ENCODE results near the gene PROX1.

Gene PROX1

DNA sequence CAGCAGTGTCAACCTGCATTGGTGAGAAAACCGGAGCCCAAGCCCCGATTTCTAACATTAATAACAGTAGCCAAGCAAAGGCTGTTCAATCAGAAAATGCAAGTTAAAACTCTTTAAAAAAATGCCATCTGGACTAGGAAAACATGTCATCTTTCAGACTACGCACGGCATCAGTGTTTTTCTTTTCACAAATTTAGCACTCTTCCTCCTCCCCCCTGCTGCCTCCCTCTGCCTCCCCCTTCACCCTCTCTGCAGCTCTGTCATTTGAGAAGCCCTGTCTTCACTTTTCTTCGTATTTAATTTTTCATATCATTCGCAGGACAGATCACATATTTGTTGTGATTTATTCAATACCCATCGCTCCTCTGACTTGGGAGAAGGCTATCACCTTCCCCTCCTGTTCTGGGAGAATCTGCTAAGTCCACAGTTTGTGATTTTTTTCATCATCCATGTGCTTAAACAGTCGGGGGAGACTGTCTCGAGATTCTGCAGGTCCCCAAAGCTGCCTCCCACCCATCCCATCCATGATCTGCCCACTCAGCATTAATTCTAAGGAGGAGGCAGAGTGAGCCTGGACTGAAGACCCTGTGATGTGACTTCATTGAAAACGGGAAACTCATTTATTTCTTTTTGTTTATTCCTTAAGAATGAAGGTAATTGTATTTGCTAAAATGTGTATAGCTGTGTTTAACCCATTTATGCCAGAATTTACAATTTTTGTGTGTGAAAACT is 84.8 kb downstream of the PROX1 start:
- TF ChIP-seq, protein P1, sequence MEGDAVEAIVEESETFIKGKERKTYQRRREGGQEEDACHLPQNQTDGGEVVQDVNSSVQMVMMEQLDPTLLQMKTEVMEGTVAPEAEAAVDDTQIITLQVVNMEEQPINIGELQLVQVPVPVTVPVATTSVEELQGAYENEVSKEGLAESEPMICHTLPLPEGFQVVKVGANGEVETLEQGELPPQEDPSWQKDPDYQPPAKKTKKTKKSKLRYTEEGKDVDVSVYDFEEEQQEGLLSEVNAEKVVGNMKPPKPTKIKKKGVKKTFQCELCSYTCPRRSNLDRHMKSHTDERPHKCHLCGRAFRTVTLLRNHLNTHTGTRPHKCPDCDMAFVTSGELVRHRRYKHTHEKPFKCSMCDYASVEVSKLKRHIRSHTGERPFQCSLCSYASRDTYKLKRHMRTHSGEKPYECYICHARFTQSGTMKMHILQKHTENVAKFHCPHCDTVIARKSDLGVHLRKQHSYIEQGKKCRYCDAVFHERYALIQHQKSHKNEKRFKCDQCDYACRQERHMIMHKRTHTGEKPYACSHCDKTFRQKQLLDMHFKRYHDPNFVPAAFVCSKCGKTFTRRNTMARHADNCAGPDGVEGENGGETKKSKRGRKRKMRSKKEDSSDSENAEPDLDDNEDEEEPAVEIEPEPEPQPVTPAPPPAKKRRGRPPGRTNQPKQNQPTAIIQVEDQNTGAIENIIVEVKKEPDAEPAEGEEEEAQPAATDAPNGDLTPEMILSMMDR (IDR thresholded peaks at IDR 0.05; ENCODE audit: control insufficient read depth, insufficient read depth, low read depth, low read length, missing control alignments) = no peak
- no peak for DNase-seq (ENCODE audit: low read depth)
- H3K4me3 ChIP-seq (ENCODE audit: control insufficient read depth, low read depth, low read length) = no peak overlapping the region

DNA sequence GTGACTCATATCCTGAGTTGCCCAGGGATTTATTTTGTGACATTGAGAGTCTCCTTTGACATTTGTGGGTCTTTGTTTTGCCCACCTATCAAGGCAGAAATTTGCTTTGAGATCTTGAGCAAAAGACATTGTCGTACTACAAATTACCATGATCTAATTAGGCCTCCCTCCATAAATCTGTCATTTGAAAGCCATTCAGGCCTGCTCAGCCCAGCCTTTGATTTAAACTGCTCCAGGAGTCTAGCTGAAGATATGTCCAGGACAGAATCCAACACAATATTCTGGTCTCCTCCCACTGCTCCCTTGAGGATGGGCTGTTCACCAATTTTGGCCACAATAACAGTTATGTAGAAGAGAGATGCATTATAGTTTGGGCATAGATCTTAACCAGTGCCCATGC is 86.7 kb downstream of the PROX1 start:
- no peak overlapping the region for H3K4me3 ChIP-seq (ENCODE audit: control insufficient read depth, low read depth, low read length)
- DNase-seq (ENCODE audit: low read depth) = no peak
- TF ChIP-seq, protein P1 (IDR thresholded peaks at IDR 0.05; ENCODE audit: control insufficient read depth, insufficient read depth, low read depth, low read length, missing control alignments) = no peak

DNA sequence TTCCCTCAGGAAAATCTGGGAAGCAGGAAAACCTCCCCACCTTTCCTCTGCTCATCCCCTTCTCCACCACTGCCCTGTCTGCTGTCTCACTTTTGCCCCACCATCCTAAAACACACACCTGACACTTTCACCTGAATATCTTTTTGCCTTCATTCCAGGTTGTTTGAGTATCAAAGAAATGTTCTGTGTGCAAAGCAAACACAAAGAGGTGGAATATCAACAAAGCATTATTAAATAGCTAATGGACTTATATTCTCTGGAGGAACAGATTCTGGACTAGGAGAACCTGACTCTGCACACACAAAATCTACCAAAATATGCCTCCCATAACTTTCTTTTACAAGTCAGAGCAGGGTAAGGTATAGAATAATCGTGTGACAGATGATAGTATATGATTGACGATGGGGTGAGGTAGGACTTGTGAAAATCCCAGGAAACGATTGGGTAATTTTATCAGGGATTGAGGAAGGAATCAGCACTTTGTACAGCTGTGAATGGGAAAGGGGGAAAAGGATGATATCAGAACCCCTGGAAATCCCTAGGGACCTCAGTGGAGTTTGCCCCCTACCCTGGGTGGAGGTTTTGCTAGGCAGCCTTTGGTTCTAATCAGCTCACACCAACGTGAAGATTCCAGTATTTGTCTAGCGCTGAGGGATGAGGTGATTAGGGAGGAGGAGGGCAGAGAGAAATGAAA is 87.7 kb downstream of the PROX1 start:
- TF ChIP-seq, protein P1 (IDR thresholded peaks at IDR 0.05; ENCODE audit: control insufficient read depth, insufficient read depth, low read depth, low read length, missing control alignments) = no peak
- H3K4me3 ChIP-seq (ENCODE audit: control insufficient read depth, low read depth, low read length) = no peak overlapping the region
- no peak for DNase-seq (ENCODE audit: low read depth)

DNA sequence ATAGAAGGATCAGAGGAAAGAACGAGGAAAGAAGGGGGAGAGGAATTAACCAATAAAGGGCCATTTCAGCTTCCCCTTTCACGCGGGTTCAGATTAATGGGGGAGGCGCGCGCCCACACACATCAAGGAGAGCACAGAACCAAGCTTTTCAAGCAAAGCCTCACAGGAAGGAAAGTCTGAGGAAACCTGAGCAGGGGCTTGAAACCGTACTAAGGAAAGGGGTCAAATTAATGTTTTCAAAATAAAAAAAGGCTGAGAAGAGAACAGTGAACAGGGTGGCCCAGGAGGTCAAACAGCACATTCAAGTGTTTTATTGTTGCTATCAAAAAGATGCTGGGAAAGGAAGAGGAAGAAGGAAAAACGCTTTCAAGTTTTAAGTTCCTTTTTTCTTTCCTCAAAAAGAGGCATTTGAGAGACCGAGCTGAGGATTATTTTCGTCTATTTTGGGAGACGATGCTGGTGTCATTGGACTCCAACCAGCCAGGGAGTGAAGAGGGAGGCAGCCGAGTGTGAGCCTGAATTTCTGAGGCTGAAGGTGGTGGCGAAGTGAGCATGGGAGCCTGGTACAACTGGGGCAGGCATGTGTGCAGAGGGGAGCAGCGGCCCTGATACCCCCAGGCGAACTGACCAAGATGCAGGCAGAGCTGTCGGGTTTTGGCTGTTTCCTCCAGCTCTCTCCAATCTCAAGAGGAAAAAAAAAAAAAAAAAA is 88.4 kb downstream of the PROX1 start:
- TF ChIP-seq, protein P1 (IDR thresholded peaks at IDR 0.05; ENCODE audit: control insufficient read depth, insufficient read depth, low read depth, low read length, missing control alignments) = no peak
- no peak overlapping the region for H3K4me3 ChIP-seq (ENCODE audit: control insufficient read depth, low read depth, low read length)
- no peak for DNase-seq (ENCODE audit: low read depth)

DNA sequence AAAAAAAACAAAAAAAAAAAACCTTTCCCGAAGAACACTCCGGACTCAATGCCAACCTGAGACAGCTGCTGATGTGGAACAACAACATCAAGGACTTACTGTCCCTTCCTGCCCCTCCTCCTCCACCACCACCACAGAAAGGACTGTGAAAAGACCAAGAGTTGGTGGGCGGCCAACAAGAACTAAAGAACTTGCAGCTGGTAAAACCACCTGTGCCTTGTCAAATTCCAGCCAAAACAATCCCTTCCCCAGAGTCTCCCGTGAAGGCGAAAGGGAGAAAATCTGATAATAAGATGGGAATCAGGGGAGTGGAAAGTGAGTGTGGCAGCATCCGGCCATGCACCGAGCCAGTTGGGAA is 88.9 kb downstream of the PROX1 start:
- no peak for DNase-seq (ENCODE audit: low read depth)
- TF ChIP-seq, protein P1 (IDR thresholded peaks at IDR 0.05; ENCODE audit: control insufficient read depth, insufficient read depth, low read depth, low read length, missing control alignments) = no peak
- no peak overlapping the region for H3K4me3 ChIP-seq (ENCODE audit: control insufficient read depth, low read depth, low read length)

DNA sequence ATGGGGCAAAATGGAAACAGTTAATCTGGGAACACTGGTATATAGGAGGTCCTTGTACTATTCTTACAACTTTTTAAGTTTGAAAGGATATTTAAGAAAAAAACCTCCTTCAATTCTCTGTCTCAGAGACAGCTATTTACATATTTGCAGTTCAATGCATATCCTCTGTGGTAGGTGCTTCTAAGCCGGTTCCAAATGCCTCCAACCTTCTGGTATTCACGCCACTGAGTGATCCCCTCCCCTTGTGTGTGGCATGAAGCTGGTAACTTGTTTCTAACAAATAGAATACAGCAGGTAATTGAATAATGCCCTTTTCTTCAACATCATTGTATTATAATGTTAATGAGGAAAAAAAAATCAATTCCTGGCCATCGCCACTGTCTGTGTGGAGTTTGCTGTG is 91.2 kb downstream of the PROX1 start:
- no peak for DNase-seq (ENCODE audit: low read depth)
- no peak overlapping the region for H3K4me3 ChIP-seq (ENCODE audit: control insufficient read depth, low read depth, low read length)
- TF ChIP-seq, protein P1 (IDR thresholded peaks at IDR 0.05; ENCODE audit: control insufficient read depth, insufficient read depth, low read depth, low read length, missing control alignments) = no peak

Measured in AG09309 (cell line).